D341Med (cell line): ENCODE data around the gene GLE1.
A peak's percentile ranks its signal among the peaks of the same experiment; 100 is the strongest.
"Not testable (repeated sequence)": the region's sequence is repeated elsewhere in the genome, so short reads cannot be mapped to it uniquely, and the experiment has no call there.

Experiments used
- DNase-seq: peaks from one replicate; pipeline ENCODE4 v3.0.0; 2012; ENCODE audit warnings: low spot score

Gene GLE1

GRCh38 chr9:128495804-128496417 is 8.6 kb upstream of the GLE1 start:
- no peak for DNase-seq

GRCh38 chr9:128497824-128498610 is 6.5 kb upstream of the GLE1 start:
- no peak for DNase-seq

GRCh38 chr9:128498911-128499310 is 5.6 kb upstream of the GLE1 start:
- DNase-seq, result no peak

- no peak for DNase-seq
Measured at GRCh38 chr9:128499920-128500319, 4.6 kb upstream of the GLE1 start.

GRCh38 chr9:128503415-128503825 is 1.1 kb upstream of the GLE1 start:
- DNase-seq, result not testable (repeated sequence)

GRCh38 chr9:128503870-128504269 is 649 bp upstream of the GLE1 start:
- DNase-seq, result no peak

- no peak for DNase-seq
Measured at GRCh38 chr9:128505414-128505765, 871 bp downstream of the GLE1 start.

- DNase-seq, result not testable (repeated sequence)
Measured at GRCh38 chr9:128505906-128506305, 1.4 kb downstream of the GLE1 start.

- DNase-seq, result no peak
Measured at GRCh38 chr9:128512820-128513219, 8.3 kb downstream of the GLE1 start.

- no peak for DNase-seq
Measured at GRCh38 chr9:128521956-128522355, 17.4 kb downstream of the GLE1 start.

GRCh38 chr9:128523199-128523925 is 18.8 kb downstream of the GLE1 start:
- DNase-seq, result peak; percentile 91

- DNase-seq, result no peak
Measured at GRCh38 chr9:128526720-128527119, 22.2 kb downstream of the GLE1 start.

- DNase-seq, result no peak
Measured at GRCh38 chr9:128528445-128529160, 24.1 kb downstream of the GLE1 start.

- DNase-seq, result no peak
Measured at GRCh38 chr9:128529191-128529590, 24.7 kb downstream of the GLE1 start.

- no peak for DNase-seq
Measured at GRCh38 chr9:128532581-128532980, 28.1 kb downstream of the GLE1 start.

GRCh38 chr9:128540634-128541360 is 36.3 kb downstream of the GLE1 start:
- no peak for DNase-seq

GRCh38 chr9:128546504-128546903 is 42.0 kb downstream of the GLE1 start:
- DNase-seq, result no peak

GRCh38 chr9:128548876-128549275 is 44.4 kb downstream of the GLE1 start:
- no peak for DNase-seq

- DNase-seq, result no peak
Measured at GRCh38 chr9:128550226-128550625, 45.7 kb downstream of the GLE1 start.

GRCh38 chr9:128550770-128551656 is 46.5 kb downstream of the GLE1 start:
- DNase-seq, result peak; percentile 76

GRCh38 chr9:128551657-128552152 is 47.2 kb downstream of the GLE1 start:
- no peak for DNase-seq
